HepG2 (cell line): Measurements from ENCODE around the gene GRK3. TPM values are rescaled to one million over a fixed set of nuclear protein-coding genes. Genes with fewer than 3 reads are reported as not detected.
"Not testable (repeated sequence)": the region's sequence is repeated elsewhere in the genome, so short reads cannot be mapped to it uniquely, and the experiment has no call there.

ENCODE experiments used
- ATAC-seq: fragments of 200-7000 bp; cut with Tn5 transposase; 3 replicates; pipeline ENCODE4 v1.9.1; 2020; ENCODE audit warnings: mild to moderate bottlenecking, moderate library complexity
- BruUV-seq: library from RNA; stranded (reverse); fragments of 400-500 nt; replicated peaks from 2 replicates; lab custom pipeline; 2021; lab: Mats Ljungman, UMichigan
- CTCF ChIA-PET: fragments of 300-600 bp; formaldehyde crosslinking; extraction: SDS; loops from one replicate; lab custom pipeline; 2021; ENCODE audit warnings: low total read pairs, inconsistent platforms, low intra/inter-chr PET ratio; lab: Yijun Ruan, JAX
- POLR2A ChIA-PET: fragments of 350-600 bp; sonication (Branson Sonifier 250); formaldehyde crosslinking; loops from one replicate; lab custom pipeline; 2020; ENCODE audit warnings: antibody characterized with exemption, inconsistent platforms; lab: Yijun Ruan, JAX
- DNase-seq: peaks from one replicate; pipeline ENCODE4 v3.0.0-alpha.2; 2015; ENCODE audit warnings: low spot score
- FAIRE-seq: peaks from 3 replicates; lab custom pipeline; 2011; peaks lifted over from hg19 to GRCh38; lab: Jason Lieb, UNC
- H2AFZ ChIP-seq: one replicate; pipeline ENCODE4 v1.6.1; 2011; ENCODE audit warnings: low read length, inconsistent platforms
- H3K27ac ChIP-seq: fragments of 300-600 bp; 3 replicates; pipeline ENCODE4 v1.8.0; 2011; ENCODE audit warnings: mixed run types, mild to moderate bottlenecking, mixed read lengths, low read length, inconsistent platforms; ENCODE audit not compliant: insufficient read depth; ENCODE audit errors: extremely low read length
- H3K27me3 ChIP-seq, 2 experiments: fragments of 200-600 bp in 1 of 2; 2 replicates in 1 of 2; 3 replicates in 1 of 2; pipeline versions ENCODE4 v1.6.0 to v1.8.0; 2011; ENCODE audit warnings: low read length in 2 of 2, mild to moderate bottlenecking in 2 of 2, moderate library complexity in 2 of 2, inconsistent platforms in 1 of 2; ENCODE audit not compliant: insufficient read depth in 2 of 2, control insufficient read depth in 1 of 2
- H3K36me3 ChIP-seq, 2 experiments: fragments of 200-600 bp in 1 of 2; replicated peaks in 1 of 2; 2 replicates in 1 of 2; 3 replicates in 1 of 2; pipeline versions ENCODE4 v1.5.1 to v1.8.0; 2011; ENCODE audit warnings: low read length in 2 of 2, inconsistent platforms in 1 of 2; ENCODE audit not compliant: insufficient read depth in 2 of 2, control insufficient read depth in 1 of 2
- H3K4me1 ChIP-seq: 2 replicates; pipeline ENCODE4 v1.5.1; 2012; ENCODE audit warnings: low read length, inconsistent platforms; ENCODE audit not compliant: insufficient read depth
- H3K4me2 ChIP-seq: 2 replicates; pipeline ENCODE4 v1.6.0; 2011; ENCODE audit warnings: low read depth, low read length, inconsistent platforms
- H3K4me3 ChIP-seq, 3 experiments: fragments of 200-600 bp in 1 of 3; sonication (generic), shearing (Covaris generic) in 1 of 3; replicated peaks in 1 of 3; 2 replicates each; pipeline ENCODE4 v1.5.1; 2011 to 2016; ENCODE audit warnings: low read length in 3 of 3, inconsistent platforms in 2 of 3, low read depth in 2 of 3, mild to moderate bottlenecking in 2 of 3, control low read depth in 1 of 3, mixed read lengths in 1 of 3; ENCODE audit not compliant: insufficient read depth in 1 of 3
- H3K79me2 ChIP-seq: one replicate; pipeline ENCODE4 v1.6.1; 2011; ENCODE audit warnings: low read length, inconsistent platforms; ENCODE audit not compliant: insufficient read depth
- H3K9ac ChIP-seq: 2 replicates; pipeline ENCODE4 v1.6.0; 2011; ENCODE audit warnings: mild to moderate bottlenecking, low read depth, low read length, inconsistent platforms; ENCODE audit not compliant: insufficient read depth
- H3K9me3 ChIP-seq: 2 replicates; pipeline ENCODE4 v1.5.1; 2012; ENCODE audit warnings: mild to moderate bottlenecking, low read length
- H4K20me1 ChIP-seq: 2 replicates; pipeline ENCODE4 v1.6.0; 2011; ENCODE audit warnings: inconsistent platforms, mild to moderate bottlenecking, low read length, moderate library complexity; ENCODE audit not compliant: insufficient read depth
- FOXA1 ChIP-seq, 2 experiments: fragments of 450-650 bp in 1 of 2; sonication (generic) in 1 of 2; formaldehyde crosslinking in 1 of 2; IDR thresholded peaks; 2 replicates each; pipeline versions ENCODE4 v1.4.0 to v1.6.1; 2016 to 2020; ENCODE audit warnings: missing genetic modification reagents in 1 of 2
- KDM5A ChIP-seq: fragments of 200-600 bp; sonication (generic); IDR thresholded peaks from 2 replicates; pipeline ENCODE4 v1.7.0; 2018; ENCODE audit warnings: antibody characterized with exemption, mild to moderate bottlenecking, low read length, borderline replicate concordance
- PAWR ChIP-seq: sonication (generic); formaldehyde crosslinking; IDR thresholded peaks from 2 replicates; pipeline ENCODE4 v1.4.0; 2020; ENCODE audit warnings: missing genetic modification reagents, mild to moderate bottlenecking, borderline replicate concordance
- TIGD3 ChIP-seq: sonication (generic); formaldehyde crosslinking; IDR thresholded peaks from 2 replicates; pipeline ENCODE4 v1.5.1; 2020; ENCODE audit warnings: mild to moderate bottlenecking, missing genetic modification reagents, borderline replicate concordance
- ZNF256 ChIP-seq: sonication (generic); formaldehyde crosslinking; conservative IDR thresholded peaks from 2 replicates; pipeline ENCODE4 v1.4.0; 2020; ENCODE audit warnings: missing genetic modification reagents
- ZNF431 ChIP-seq: sonication (generic); formaldehyde crosslinking; IDR thresholded peaks from 2 replicates; pipeline ENCODE4 v1.9.0; 2022; ENCODE audit warnings: missing genetic modification reagents, low read depth, mild to moderate bottlenecking, borderline replicate concordance
- ZXDC ChIP-seq: sonication (generic); formaldehyde crosslinking; IDR thresholded peaks from 2 replicates; pipeline ENCODE4 v1.5.0; 2020; ENCODE audit warnings: mild to moderate bottlenecking, missing genetic modification reagents
- WGBS: methylation state at CpG from one replicate; pipeline ENCODE4 v1.1.6; 2017; ENCODE audit warnings: low lambda C conversion rate; 5-methylcytosine and 5-hydroxymethylcytosine counted together
- in situ Hi-C: cut with HindIII; loops from 2 replicates; pipeline ENCODE4 v1.10.0; 2017; ENCODE audit warnings: low pct_unique_long_range_greater_than_20kb; ENCODE audit not compliant: extremely low pct_ligation_motif_present
- intact Hi-C: fragments of 100-400 bp; cut with micrococcal nuclease; formaldehyde crosslinking; loops from one replicate; pipeline ENCODE4 v1.10.0; 2022; ENCODE audit not compliant: unreplicated experiment
- polyA plus RNA-seq, 8 experiments: library from polyadenylated mRNA; depleted of rRNA in 3 of 8; stranded (reverse) in 7 of 8; unstranded in 1 of 8; fragments of >200 nt; fragmentation: Illumina TruSeq in 4 of 8; extraction: Trizol in 4 of 8; gene quantifications; 2 replicates each; pipeline versions ENCODE4 v1.2.1 to v1.2.3, GENCODE V29; 2011 to 2016; ENCODE audit warnings: low read depth in 4 of 8, missing spikeins in 1 of 8, mixed read lengths in 1 of 8; ENCODE audit not compliant: insufficient read depth in 1 of 8
- total RNA-seq, 5 experiments: library from RNA; depleted of rRNA; stranded (reverse); fragments of >200 nt; fragmentation: Illumina TruSeq; extraction: Trizol; gene quantifications; 2 replicates each; pipeline ENCODE4 v1.2.3, GENCODE V29; 2016; ENCODE audit warnings: low read depth in 1 of 5

The GRK3 gene
- total and polyA plus RNA-seq, 2 of the 13 experiments (the other 11 are each of a cell fraction or from before 2014, with no cell fraction given), result 8.5 to 16.7 TPM

DNA sequence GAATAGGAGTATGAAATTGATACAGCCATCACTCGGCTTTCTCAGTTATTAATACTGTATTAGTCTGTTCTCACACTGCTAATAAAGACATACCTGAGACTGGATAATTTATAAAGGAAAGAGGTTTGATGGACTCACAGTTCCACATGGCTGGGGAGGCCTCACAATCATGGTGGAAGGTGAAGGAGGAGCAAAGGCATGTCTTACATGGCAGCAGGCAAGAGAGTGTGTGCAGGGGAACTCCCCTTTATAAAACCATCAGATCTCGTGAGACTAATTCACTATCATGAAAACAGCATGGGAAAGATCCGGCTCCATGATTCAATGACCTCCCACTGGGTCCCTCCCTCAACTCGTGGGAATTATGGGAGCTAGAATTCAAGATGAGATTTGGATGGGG, 25.2 kb downstream of the GRK3 start:
- intact Hi-C loops, H3K27ac ChIP-seq, H3K9me3 ChIP-seq, H3K9ac ChIP-seq, H4K20me1 ChIP-seq, H3K4me1 ChIP-seq, BruUV-seq, H3K79me2 ChIP-seq, H3K4me2 ChIP-seq, ATAC-seq, H2AFZ ChIP-seq, H3K4me3 ChIP-seq, DNase-seq, H3K27me3 ChIP-seq, POLR2A ChIA-PET, H3K36me3 ChIP-seq, CTCF ChIA-PET, FAIRE-seq, in situ Hi-C loops: not testable (repeated sequence)
- TF ChIP-seq ZNF431 (CRISPR knock-in tag), result 0 out of 2 replicates have a peak, but pooled peaks have one; percentile 55
- 100% methylated on average over 4 of the region's 4 CpGs for WGBS

DNA sequence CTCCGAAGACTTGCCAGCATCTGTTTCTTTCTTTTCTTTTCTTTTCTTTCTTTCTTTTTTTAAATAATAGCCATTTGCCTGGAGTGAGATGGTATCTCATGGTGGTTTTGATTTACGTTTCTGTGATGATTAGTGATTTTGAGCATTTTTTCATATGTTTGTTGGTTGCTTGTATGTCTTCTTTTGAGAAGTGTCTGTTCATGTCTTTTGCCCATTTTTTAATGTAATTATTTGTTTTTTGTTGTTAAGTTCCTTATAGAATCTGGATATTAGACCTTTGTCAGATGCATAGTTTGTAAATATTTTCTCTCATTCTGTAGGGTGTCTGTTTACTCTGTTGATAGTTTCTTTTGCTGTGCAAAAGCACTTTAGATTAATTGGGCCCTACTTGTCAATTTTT, 28.8 kb downstream of the GRK3 start:
- DNase-seq, H3K27me3 ChIP-seq, H3K36me3 ChIP-seq, H2AFZ ChIP-seq, H3K4me3 ChIP-seq, BruUV-seq, H3K9me3 ChIP-seq, H3K27ac ChIP-seq, H4K20me1 ChIP-seq, H3K4me1 ChIP-seq, in situ Hi-C loops, FAIRE-seq, CTCF ChIA-PET, POLR2A ChIA-PET, H3K4me2 ChIP-seq, H3K79me2 ChIP-seq, H3K9ac ChIP-seq, intact Hi-C loops, ATAC-seq: not testable (repeated sequence)
- 96% methylated on average over 2 of the region's 2 CpGs for WGBS

DNA sequence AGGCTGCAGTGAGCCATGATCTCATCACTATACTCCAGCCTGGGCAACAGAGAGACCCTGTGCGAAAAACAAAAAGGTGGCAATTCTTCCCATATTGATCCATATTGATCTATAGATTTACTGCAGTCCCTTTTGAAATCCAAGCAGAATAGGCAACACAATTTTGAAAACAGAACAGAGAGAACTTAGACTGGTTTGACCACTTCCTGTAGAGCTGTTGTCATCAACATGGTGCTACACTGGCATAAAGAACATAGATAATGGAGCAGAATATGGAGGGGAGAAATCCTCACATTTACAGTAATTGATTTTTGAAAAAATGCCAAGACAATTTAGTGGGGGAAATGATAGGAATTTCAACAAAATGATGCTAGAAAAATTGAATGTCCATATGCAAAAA, 34.1 kb downstream of the GRK3 start:
- no TSS peak for BruUV-seq
- Histone ChIP-seq H3K9ac (no peak overlapping the region), H2AFZ (no peak overlapping the region), H3K36me3 (no peaks in the 10 kb centered on the region), H3K27me3 (no peaks in the 10 kb centered on the region), H3K4me1 (no peaks in the 10 kb centered on the region), H3K4me2 (no peak overlapping the region), H3K9me3 (no peaks in the 10 kb centered on the region), H4K20me1 (no peaks in the 10 kb centered on the region), H3K79me2 (no peaks in the 10 kb centered on the region), H3K4me3 (no peak overlapping the region), H3K27ac (no peak overlapping the region)
- POLR2A ChIA-PET, result no interaction called here
- CTCF ChIA-PET, result no interaction called here
- WGBS, result 100% methylated on average over 1 of the region's 1 CpG
- in situ Hi-C loops, result no loop called here
- intact Hi-C loops, result no loop called here
- ATAC-seq (no peak), DNase-seq (no peak), FAIRE-seq (no peak)
- TF ChIP-seq FOXA1 (IDR thresholded peaks at IDR 0.05) (no peak), FOXA1 (CRISPR knock-in tag; IDR thresholded peaks at IDR 0.05) (no peak), TIGD3 (CRISPR knock-in tag) (no peak), PAWR (CRISPR knock-in tag) (no peak), KDM5A (no peak), ZXDC (CRISPR knock-in tag) (no peak), ZNF256 (CRISPR knock-in tag) (no peak)
